Colon (tissue), 2 donors: ENCODE measurements around the gene DNAJC8.

Experiments
- FAIRE-seq: peaks from 2 replicates; lab custom pipeline; 2012; peaks lifted over from hg19 to GRCh38; lab: Jason Lieb, UNC
- donor health status: control.
- donor health status: control.

The DNAJC8 gene

DNA sequence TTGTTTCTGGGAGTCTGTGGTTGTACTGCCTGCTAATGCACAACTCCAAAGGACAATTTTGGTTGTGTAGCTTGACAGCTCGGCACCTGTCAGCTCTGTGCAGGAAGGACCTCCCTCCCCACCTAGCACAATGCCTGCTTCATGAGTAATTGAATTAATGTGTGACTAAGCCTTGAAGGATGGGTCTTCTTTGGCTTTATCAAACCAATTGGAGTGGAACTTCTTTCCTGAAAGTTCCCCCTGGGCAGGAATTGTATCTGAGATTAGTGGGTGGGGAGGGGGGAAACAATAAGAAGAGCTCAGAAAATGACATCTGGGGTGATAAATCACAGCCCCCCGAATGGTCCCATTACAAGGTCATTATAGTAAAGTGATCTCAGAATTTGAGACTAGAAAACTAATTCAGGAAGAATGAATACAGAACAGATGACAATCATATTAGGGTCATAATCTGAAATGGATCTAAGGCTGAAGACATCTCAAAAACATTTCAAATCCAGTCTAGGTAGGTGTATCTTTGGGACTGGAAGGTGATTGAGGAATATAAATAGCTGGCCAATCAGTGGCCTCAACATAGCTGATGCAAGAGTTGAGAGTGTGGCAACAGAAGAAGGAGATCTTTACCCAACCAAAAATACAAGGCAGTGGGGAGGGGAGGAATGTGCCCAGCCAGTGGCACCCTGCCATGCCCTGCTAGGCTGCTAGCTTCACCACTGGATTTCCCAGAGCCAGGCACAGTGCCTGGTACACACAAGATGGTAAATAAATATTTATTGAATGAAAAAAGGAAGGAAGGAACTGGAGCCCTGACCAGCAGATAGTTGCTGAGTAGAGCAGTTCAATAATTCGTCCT, 16.4 kb upstream of the DNAJC8 start:
- FAIRE-seq, result no peak

DNA sequence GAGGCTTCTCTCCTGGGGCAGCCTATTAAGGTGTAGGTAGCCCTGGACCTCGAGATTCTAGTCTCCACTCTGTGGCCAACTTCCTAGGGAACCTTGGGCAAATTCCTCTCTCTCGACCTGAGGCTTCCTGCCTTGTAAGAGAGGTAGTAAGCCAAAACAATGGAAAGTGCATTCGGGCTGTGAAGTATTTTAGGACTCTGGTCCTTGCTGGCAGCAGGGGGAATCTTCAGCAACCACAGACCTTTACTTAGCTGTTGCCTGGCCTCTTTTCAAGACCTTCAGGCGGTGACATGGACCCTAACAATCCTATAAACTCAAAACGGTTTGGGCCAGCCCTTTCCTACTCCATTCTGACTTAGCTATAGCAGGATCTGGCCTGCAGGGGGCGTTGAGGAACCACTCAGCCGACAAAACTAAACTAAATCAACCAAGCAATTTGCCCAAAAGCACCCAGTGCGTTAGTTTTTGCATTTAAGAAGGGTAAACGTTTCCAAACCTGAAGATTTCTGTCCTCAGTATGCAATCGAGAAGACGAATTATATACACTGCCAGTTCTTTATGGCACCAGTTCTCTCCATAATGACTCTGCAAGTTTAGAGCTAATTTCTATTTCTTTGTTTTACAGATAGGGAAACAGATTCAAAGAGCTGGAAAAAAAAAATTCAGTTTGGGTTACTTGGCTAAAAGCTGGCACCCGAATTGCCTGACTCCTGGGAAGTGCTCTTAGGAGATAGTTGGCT, 15.6 kb upstream of the DNAJC8 start:
- no peak for FAIRE-seq

DNA sequence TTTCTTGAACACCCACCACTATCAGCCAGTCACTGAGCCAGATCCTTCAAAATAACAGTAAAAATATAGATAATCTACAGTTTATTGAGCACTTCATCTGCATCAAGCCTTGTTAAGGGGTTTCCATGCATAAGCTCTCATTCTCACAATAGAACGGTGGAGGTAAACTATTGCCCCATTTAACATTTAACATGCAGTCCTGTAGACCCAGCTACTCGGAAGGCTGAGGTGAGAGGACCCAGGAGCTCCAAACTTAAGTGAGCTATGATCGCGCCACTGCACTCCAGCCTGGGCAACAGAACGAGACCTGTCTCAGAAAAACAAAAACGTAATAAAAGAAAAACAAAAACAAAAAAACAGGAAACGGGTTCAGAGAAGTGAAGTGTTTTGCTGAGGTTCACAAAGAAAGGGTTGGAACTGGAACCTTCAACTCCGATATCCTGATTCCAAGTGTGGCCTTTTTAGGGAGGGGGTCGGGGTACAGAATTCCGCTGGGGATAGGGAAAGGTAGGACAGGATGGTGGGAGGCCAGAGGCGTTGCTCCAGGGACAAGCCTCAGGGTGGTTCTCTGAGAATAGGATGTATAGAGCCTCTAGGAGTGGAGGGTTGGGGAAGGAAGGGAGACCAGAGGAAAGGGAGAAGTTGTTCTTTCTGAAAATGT, 14.9 kb upstream of the DNAJC8 start:
- FAIRE-seq, result no peak

DNA sequence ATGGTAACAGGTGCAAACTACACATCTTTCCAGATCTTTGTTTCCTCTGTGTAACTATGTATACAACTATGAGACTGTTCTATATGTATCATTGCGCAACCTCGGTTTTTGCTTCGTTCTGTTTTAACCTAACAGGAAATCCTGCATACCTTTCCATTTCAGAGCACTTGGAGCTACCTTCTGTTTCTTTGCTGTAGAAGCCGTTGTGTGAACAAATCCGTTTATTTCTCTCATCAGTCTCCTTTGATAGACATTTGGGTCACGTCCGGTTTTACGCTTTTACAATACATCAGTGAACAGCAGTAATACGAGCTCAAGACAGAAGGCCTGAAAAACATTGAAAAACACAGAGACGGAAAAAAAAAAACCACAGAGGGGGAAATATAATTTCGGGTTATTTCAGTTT, 13.6 kb upstream of the DNAJC8 start:
- no peak for FAIRE-seq

DNA sequence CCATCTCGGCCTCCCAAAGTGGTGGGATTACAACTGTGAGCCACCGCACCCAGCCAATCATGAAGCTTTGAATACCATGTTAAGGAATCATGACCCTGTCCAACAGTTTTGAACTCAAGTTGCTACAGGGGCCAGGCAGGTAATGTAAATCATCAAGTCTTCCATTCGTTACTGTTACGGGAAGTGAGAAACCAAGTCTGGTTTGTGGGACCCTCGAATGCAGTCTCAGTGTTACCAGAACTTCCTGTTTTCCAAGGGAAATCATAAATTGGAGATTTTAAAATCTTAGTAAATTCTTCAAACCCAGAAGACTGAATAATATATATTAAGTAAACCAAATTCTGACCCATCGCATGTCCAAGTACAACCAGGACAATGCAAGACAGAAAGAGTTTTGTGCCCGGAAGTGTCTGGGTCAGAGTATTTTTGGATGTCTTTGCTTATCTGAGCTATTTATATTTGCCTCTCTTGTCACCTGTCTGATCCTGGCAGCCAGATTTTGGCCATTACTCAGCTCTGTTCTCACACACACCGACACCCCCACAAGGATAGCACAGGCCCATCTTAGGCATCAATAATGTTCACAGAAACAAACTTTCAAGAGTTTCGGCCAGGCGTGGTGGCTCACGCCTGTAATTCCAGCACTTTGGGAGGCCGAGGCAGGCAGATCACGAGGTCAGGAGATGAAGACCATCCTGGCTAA, 11.9 kb upstream of the DNAJC8 start:
- FAIRE-seq, result no peak

DNA sequence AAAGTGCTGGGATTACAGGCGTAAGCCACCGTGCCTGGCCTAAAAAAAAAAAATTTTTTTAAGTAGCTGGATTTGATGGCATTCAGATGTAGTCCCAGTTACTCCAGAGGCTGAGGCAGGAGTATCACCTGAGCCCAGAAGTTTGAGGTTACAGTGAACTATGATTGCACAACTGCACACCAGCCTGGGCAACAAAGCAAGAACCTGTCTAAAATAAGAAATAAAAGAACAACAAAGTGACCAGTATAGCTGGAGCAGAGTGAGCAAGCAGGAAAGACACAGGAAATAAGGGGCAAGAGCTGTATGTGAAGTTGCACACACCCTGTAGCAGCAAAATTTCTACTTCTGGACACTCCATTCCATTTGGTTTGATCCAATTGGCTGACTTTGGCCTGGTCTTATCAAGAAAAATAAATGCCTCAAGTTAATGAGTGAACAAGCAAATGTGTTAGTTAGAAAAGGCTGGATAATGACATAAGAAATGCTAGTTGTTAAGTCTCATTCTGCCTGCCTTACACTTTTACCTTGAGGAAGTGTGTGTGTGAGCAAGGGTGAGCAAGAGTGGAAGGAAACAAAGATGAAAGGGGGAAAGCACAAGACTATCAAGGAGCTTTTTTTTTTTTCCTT, 11.0 kb upstream of the DNAJC8 start:
- FAIRE-seq, result no peak

DNA sequence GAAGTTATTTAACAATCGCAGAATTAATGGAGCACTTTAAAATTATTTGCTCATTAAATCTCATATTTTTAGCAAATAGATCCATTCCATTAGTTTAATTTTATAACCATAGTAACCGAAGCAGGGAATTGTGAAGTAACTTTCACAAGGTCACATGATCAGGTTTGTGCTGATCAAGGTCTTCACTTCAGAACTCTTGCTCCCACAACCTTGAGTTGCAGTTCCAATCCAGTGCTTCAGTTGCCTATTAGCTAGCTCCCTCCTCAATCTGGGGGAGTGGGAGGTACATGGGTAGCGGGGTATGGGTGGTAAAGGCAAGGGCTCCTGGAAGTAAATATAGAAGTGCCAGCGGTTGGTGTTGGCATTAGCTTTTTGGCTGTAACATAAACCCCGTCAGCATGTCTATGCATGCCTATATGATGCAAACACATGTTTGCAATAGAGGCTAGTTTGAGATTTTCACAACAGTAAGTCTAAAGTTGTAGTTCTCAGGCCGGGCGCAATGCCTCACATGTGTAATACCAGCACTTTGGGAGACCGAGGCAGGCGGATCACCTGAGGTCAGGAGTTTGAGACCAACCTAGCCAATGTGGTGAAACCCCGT, 8.9 kb upstream of the DNAJC8 start:
- FAIRE-seq, result no peak

DNA sequence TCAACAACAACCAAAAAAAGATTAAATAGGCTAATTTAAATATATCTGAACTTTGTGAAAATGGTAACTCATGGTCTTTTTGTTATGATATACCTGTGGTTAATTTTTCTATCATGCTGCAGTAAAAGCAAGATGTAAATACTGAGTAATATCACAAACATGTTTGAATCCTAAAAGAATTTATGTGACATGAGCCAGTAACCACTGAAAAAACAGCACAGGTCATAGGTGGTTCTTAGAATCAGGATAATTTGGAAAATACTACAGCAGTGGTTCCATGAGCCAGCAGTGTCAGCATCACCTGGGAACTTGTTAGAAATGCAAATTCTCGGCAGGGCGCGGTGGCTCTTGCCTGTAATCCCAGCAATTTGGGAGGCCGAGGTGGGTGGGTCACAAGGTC, 7.2 kb upstream of the DNAJC8 start:
- FAIRE-seq, result no peak

DNA sequence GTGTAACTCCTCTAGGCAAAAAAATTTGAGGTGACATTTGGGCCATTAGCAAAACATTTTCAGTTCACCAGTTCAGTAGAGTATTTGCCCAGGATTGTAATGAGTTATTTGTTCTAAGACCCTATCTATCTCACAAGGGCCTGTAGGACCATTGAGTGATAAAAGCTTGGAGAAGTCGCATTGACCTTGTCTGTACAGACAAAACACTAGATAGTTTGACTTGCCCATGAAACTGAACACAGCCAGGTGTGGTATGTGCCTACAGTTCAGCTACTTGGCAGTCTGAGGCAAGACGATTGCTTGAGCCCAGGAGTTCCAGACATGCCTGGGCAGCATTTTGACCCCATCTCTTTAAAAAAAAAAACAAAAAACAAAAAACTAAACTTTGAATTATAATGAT, 6.2 kb upstream of the DNAJC8 start:
- no peak for FAIRE-seq

DNA sequence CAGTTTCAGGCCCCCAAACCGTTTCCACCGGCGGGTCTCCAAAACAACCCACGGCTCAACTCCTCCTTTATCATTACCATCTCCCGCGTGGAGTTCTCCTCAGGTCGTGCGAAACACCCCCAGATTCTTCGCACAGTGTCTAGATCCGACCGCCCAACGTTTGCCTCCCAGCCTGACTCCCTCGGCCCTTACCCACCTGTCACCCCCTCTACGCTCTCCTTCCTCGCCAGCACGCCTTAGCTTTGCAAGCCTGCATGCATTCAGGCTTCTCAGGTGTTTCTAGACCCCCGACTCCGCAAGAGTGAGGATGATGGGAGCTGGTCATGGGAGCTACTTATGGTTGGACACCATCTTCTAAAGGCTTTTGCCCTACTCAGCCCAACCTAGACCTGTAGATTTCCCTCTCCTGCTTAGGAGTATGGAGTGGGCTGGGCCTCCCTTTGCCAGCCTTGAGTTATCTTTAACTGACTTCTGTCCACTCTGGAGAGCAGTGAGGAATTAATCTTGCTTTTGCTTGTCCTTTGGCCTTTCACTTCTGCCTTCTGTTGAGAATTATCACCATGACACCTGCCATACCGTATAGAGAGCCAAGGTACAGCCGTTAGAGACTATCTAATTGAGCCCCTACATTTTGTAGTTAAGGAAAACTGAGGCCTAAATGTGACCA, 4.0 kb upstream of the DNAJC8 start:
- no peak for FAIRE-seq

DNA sequence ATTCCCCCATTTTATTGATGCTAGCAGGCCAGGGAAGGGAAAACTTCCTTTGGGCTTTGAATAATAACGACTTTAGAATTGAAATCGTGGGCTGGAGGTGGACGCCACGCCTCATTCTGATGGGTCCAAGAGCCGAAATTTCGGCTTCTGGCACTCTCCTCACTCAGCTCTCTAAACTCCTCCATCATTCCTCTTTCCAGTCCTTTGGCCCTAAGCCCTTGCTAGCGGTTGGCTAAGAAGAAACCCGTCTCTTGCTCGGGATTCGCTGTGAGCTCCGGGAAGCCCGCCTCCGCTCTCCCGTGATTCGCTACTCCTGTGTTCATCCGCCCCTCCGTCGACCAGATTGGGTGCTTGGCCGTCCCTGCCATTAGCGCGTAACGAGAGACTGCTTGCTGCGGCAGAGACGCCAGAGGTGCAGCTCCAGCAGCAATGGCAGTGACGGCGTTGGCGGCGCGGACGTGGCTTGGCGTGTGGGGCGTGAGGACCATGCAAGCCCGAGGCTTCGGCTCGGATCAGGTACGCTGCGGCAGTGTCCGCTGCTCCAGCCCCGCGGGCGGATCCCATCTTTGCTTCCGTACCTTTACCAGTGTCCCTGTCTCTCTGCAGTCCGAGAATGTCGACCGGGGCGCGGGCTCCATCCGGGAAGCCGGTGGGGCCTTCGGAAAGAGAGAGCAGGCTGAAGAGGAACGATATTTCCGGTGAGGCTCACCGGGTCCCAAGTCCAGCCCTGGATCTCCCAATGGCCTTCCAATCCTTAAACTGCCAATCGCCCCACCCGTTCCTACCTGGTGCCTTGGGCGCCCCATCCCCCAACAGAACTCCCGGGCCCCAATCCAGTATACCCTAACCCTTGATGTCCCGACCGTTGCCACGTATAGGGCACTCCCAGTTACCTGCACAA, 3.2 kb upstream of the DNAJC8 start, which contains the start of gene ATP5IF1:
Gene ATP5IF1, plus strand, starts transcription at position 370 of the 901 bp plus-strand sequence. Its CDS starts 60 bp downstream, at position 430.
- FAIRE-seq, result no peak

DNA sequence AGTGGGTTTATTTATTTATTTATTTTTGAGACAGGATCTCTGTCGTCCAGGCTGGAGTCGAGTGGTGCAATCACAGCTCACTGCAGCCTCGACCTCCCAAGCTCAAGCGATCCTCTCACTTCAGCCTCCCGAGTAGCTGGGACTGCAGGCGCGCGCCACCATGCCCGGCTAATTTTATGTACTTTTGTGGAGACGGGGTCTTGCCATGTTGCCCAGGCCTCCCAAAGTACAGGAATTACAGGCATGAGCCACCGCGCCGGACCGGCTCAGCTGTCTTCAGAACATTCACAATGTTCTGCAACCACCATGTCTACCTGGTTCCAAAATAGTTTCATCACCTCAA, 406 bp upstream of the DNAJC8 start:
- FAIRE-seq, result no peak

DNA sequence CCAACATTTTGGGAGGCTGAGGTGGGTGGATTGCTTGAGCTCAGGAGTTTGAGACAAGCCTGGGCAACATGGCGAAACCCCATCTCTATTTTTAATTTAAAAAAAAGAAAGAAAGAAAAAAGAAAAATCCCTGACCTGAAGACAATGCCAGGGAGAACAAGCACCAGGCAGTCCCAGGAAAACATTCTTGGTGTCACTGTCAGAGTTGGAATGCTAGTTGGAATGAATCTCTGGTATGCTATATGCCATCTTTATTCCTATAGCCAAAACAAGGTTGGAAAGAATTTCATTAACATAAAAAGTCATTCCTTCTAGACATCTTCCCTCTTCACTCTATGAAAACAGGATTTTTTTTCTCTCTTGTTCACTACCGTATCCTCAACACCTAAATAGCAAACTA, 2.8 kb downstream of the DNAJC8 start:
- FAIRE-seq, result no peak

DNA sequence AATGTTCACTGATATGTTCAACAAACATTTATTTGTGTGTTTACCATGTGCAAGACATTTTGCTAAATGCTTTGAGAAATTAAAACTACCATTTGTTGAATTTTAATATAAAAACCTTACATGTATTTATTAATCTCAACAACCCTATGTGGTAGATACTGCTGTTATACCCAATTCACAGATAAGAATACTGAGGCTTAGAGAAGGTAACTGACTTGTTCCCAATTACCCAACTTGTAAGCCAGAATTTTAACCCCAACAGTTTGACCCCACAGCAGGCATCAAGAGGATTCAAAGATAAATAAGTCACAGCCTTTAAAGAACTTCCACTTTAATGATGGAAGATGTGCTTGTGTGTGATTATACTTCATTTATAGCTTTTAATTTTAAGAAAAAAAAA, 3.7 kb downstream of the DNAJC8 start:
- no peak for FAIRE-seq

DNA sequence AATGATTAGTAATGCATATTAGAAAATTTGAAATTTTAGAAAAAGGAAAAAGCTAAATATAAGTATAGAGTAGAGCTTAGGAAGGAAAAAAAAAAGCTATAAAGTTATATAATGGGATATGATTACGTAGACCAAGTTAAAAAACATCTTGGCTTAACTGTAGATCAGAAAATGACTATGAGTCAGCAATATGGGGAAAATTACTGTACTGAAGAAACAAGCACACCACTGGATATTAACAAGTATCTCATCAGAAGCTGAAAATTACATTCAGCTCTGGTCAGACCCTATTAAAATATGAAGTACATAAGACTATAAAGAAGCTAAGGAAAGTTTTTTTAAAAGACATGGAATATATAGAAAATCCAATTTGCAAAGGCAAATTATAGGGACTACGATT, 19.5 kb downstream of the DNAJC8 start:
- FAIRE-seq, result no peak

DNA sequence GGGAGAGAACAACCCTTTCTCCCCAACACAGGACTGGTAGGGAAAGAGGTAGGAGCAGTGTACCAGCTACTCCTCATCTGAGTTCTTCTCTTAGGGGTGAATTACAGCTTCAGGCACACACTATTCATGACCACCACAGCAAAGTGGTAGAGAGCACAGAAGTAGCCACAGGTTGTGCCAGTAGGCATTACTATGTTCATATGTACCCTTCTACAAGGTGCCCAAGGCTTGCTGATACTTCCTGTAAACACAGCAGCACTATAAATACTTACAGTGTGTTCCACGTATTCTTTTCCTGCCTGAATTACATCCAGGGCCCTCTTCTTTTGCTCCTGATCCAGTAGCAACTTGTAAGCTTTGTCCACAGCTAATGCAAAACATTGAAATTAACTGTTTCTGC, 23.1 kb downstream of the DNAJC8 start:
- no peak for FAIRE-seq

DNA sequence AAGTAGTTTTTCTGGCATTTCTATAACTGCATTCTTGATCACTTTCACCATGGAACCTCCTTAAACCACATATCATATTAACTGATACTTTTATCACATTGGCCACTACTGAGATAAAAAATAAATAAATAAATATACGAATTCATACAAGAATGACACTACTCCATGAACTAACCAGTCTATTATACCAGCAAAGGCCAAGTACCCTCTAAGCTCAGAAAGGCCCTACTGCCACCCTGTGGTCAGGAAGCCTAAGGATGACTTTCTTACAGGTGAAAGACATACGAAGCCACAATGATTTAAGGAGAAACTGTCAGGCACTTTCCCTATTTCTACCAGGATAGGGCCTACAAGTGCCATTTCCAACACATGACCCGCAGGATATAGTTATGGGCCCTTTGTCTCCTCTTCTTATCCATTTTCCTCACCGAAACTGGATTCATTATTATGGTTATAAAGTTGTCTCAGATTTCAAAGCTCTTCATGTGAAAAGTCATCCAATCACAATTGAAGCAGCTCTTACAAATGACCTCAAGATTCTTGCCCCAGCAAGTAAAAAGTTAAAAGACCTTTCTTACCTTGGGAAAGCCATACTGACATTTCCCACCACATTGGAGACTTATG, 23.9 kb downstream of the DNAJC8 start:
- peak; percentile 75 for FAIRE-seq

DNA sequence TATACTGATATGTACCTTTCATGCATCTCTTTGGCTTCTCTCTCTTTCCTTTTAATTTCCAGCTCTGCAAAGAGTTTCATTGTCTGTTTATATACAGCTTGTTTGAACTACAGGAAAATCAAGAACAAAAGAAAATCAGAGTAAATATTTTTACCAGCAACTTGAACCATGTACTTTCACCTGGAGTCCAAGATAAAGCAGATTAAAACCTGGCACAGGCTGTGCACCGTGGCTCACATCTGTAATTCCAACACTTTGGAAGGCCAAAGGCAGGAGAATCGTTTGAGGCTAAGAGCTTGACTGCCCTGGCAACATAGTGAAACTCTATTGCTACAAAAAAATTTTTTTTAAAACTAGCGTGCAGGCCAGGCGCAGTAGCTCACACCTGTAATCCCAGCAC, 27.6 kb downstream of the DNAJC8 start:
- no peak for FAIRE-seq

DNA sequence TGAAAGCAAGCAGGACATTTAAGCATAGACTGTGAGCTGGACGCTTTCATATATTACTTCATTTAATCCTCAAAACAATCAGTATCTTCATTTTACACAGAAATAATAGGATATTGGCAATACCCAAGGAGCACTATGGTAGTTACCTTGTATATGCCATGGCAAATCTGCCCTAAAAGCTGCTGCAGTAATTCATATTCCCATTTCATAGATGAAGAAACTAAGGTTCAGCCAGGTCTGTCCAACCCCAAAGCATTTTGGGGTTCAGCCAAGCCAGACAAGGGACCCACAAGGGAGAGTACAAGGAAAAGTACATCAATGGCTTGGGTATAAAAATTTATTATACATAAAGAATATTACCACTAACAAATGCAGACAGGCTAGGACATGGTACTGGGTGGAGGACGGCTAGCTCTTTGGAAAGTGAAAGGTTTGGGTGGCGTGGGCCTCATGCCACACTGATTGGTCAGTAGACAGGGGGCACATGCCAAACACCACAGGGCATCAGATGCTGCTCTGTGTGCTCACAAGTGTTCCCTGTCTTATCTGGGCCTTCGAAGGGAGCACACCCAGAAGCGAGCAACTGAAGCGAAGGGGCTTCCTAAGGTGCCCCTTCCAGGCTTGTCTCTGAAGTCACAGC, 32.5 kb downstream of the DNAJC8 start:
- FAIRE-seq, result no peak
